ENCODE measurements around the gene IFI27L1. TPM values are rescaled to one million over a fixed set of nuclear protein-coding genes. Genes with fewer than 3 reads are reported as not detected.

Gene IFI27L1, protein sequence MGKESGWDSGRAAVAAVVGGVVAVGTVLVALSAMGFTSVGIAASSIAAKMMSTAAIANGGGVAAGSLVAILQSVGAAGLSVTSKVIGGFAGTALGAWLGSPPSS
- 18.1 and 30.9 TPM in 2 replicates for total RNA-seq

GRCh38 chr14:94080621-94081385, at the start of gene IFI27L1, which contains the start of gene DDX24:
Gene IFI27L1, plus strand, starts transcription at chr14:94081310. Its CDS starts 15,628 bp downstream, at chr14:94096938.
Gene DDX24, minus strand, starts transcription at chr14:94081202. Its CDS starts 1,460 bp downstream, at chr14:94079742.

GRCh38 chr14:94110552-94111181, 29.6 kb downstream of the IFI27L1 start, which contains the start of gene IFI27:
Gene IFI27, plus strand, starts transcription at chr14:94110736.

GRCh38 chr14:94129111-94129757, 48.1 kb downstream of the IFI27L1 start, which contains the start of gene IFI27L2:
Gene IFI27L2, minus strand, starts transcription at chr14:94129604. Its CDS starts 40 bp downstream, at chr14:94129564.

Other genes with a start within 250 kb of the IFI27L1 start
- not detected in 2 replicates for gene FAM181A, start 154.0 kb upstream of the IFI27L1 start, total RNA-seq
- 0.09 and 0.32 TPM in 2 replicates for gene ASB2, start 104.7 kb upstream of the IFI27L1 start, total RNA-seq
- gene CCDC197, start 84.0 kb upstream of the IFI27L1 start, total RNA-seq, result not detected in 2 replicates
- 1.6 and 1.9 TPM in 2 replicates for gene OTUB2, start 55.0 kb upstream of the IFI27L1 start, total RNA-seq
- gene DDX24, start 108 bp upstream of the IFI27L1 start, total RNA-seq, result 119 and 132 TPM in 2 replicates
- gene IFI27, start 29.4 kb downstream of the IFI27L1 start, total RNA-seq, result 11.0 and 13.4 TPM in 2 replicates
- gene IFI27L2, start 48.3 kb downstream of the IFI27L1 start, total RNA-seq, result 345 and 419 TPM in 2 replicates
- 0.34 and 1.9 TPM in 2 replicates for gene PPP4R4, start 93.0 kb downstream of the IFI27L1 start, total RNA-seq
- gene SERPINA10, start 212.0 kb downstream of the IFI27L1 start, total RNA-seq, result not detected in 2 replicates
- not detected in 2 replicates for gene SERPINA6, start 242.0 kb downstream of the IFI27L1 start, total RNA-seq

Data from bronchial smooth muscle cell (primary cell).